Adrenal gland (tissue), 5 donors: Measurements from ENCODE around the gene SCN2B.

Source experiments
- CTCF ChIP-seq, 6 experiments: fragments of 450-650 bp in 4 of 6; fragments of 200-600 bp in 2 of 6; sonication (generic) in 1 of 6; IDR thresholded peaks; 1 replicate in 5 of 6; 2 replicates in 1 of 6; pipeline versions ENCODE4 v1.5.1 to v1.8.0; 2016 to 2021; ENCODE audit warnings: antibody characterized with exemption in 6 of 6, mild to moderate bottlenecking in 2 of 6, moderate library complexity in 1 of 6
- POLR2A ChIP-seq, 2 donors: fragments of 450-650 bp; IDR thresholded peaks; one replicate each; pipeline ENCODE4 v1.6.1; 2017; ENCODE audit warnings: antibody characterized with exemption in 2 of 2, mild to moderate bottlenecking in 2 of 2, moderate library complexity in 1 of 2
- donor health status: DM: no; HTN: no; CAD: no.

GRCh38 chr11:118144301-118145268, 31.9 kb downstream of the SCN2B start:
- TF ChIP-seq CTCF (IDR thresholded peaks at IDR 0.05) (no peak), POLR2A (IDR thresholded peaks at IDR 0.05) (no peak)
